Stimulated activated naive CD4-positive, alpha-beta T cell treated with Interleukin-2 at 50 U/mL for 16 hours (primary cell): Measurements from ENCODE around the gene PFDN2.

Source experiments
- DNase-seq: peaks from one replicate; lab custom pipeline; 2025; lab: John Stamatoyannopoulos, UW

The PFDN2 gene, protein sequence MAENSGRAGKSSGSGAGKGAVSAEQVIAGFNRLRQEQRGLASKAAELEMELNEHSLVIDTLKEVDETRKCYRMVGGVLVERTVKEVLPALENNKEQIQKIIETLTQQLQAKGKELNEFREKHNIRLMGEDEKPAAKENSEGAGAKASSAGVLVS

DNA sequence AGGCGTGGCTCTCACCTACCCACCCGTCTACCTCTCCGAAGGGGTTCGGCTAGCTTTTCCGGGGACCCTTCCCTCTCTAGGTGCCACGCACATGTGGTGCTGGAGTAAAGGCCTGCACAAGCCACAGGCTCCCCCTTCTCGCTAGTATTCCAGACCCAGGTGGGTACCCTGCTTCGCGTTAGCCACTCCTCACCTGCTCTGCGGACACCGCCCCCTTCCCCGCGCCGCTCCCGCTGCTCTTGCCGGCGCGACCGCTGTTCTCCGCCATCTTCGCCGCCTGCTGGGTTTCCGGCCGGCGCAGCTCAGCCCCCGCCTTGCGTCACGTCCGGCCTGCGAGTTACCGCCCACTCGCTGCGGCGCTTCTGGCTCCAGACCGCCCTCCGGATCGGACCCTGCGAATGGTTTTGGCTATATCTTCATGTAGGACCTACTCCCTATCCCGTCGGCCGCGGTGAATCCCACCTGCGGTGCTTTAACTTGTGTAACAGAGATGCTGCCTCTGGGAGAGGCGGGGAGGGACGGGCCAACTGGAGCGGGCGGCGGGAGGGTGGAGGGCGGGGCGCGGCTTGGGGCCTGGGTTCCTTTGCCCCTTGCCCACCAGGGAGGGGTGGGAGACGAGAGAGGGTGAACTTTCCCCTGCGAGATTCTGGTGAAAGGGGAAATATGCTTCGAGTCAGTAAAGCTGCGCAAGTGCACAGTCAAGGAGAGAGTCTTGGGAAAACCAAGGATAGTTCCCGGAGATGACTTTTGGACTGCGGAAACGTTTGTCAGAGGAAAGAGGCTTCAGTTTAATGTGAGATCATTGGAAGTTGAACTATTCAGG is at the start of gene PFDN2, which contains the start of gene NIT1:
TSS of gene PFDN2 (minus strand) at position 279 of the 823 bp plus-strand sequence. CDS start at position 268, 11 bp downstream.
TSS of gene NIT1 (plus strand) at position 347 of the 823 bp plus-strand sequence. CDS start at position 419, 72 bp downstream.
- DNase-seq: peak; percentile 85

DNA sequence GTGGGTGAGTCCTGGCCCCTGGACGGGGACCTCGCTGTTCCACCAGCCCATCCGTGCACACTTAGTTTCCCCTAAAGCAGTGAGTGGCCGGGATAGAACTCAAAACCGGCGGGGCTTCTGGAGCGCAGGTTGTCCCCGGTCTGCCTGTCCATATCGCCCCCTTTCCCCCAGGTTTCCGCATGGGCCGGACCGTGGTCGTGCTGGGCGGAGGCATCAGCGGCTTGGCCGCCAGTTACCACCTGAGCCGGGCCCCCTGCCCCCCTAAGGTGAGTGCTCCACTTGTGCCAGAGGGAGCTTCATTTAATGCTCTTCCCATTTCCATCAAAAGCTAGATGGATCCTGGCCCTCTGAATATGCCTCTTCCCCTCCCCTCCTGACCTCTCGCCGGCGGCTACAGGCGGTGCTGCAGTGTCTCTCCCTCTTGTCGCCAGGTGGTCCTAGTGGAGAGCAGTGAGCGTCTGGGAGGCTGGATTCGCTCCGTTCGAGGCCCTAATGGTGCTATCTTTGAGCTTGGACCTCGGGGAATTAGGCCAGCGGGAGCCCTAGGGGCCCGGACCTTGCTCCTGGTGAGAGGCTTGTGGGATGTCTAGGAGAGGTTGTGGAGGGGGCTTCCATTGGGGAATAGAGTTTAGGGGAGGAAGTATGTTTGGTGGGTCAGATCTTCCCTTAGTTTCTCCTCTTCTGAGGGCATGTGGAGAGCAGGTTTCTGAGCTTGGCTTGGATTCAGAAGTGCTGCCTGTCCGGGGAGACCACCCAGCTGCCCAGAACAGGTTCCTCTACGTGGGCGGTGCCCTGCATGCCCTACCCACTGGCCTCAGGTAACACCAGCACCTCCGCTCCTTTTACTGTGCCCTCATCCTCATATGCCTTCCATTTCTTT is 49.1 kb upstream of the PFDN2 start:
- no peak for DNase-seq

DNA sequence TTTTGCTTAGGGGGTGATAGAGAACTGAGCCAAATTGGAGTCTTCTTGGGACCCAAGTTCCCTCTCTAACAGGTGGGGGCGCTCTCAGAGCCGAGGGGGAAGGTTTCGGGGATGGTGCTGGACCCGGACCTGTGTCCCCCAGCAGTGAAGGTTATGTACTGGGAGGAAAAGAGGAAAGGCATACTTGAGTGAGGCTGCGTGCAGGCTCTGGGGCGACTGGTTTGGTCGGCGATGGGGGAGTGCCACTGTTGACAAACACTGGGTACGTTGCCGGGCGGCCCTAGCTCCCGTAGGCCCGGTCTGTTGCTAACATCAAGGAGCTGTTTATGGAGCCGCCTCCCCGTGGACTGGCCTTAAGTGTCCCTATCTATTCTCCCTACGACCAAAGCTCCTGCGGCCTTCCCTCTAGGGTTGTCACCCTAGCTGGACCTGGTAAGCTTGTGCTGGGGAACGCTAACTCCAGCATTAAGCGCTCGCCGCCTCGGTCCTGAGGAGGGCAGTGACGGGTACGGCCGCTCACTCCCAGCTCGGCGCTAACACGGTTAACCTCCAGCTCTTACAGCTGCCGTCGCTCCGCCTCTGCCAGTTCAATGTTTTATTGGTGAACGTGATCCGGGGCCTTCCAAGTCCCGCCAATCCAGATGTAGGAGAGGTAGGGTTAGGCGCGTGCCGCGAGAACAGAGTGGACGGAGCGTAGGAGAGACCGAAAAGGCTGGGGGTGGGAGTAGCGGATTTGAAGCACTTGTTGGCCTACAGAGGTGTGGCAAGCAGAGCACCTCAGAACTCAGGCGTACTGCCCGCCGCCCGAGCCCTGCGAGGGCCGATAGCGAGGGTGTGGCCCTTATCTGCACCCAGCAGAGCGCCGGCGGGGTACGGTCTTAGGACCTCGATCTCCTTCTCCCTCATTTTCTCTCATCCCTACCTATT is 48.2 kb upstream of the PFDN2 start, which contains the start of gene PPOX:
TSS of gene PPOX (plus strand) at position 685 of the 927 bp plus-strand sequence. CDS start 422 bp downstream, outside the sequence.
- DNase-seq: peak; percentile 95

DNA sequence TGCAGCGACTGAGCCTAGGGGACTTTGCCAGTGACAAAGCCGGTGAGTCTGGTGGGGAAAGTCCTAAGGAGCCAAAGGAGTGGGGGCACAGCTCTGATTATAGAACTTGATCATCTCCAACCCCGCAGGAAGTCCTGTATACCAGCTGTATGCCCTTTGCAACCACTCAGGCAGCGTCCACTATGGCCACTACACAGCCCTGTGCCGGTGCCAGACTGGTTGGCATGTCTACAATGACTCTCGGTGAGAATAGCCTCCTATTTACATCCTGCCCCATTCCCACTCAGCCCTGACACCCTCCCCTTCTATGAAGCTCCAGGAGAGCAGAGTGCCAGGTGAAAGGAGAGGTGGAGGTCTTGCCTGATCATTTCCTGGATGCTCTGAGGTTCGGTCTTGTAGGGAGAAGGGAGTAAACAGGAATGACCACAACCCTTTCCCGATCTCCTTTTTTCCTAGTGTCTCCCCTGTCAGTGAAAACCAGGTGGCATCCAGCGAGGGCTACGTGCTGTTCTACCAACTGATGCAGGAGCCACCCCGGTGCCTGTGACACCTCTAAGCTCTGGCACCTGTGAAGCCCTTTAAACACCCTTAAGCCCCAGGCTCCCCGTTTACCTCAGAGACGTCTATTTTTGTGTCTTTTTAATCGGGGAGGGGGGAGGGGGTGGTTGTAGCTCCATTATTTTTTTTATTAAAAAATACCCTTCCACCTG is 47.2 kb upstream of the PFDN2 start:
- no peak for DNase-seq

DNA sequence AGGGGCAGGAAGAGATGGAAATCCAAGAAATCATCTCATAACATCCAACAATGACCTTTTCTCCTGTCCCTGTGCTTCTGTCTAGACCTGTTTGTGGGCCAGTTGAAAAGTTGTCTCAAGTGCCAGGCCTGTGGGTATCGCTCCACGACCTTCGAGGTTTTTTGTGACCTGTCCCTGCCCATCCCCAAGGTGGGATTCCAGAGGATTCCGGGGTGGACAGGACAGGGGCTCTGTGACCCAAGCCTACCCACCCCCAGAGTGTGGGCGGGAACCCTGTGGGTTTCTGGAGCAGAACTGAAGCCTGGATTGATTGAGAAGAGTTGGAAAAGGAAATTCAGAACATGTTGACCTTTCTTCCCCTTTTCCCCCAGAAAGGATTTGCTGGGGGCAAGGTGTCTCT is 46.0 kb upstream of the PFDN2 start:
- no peak for DNase-seq

DNA sequence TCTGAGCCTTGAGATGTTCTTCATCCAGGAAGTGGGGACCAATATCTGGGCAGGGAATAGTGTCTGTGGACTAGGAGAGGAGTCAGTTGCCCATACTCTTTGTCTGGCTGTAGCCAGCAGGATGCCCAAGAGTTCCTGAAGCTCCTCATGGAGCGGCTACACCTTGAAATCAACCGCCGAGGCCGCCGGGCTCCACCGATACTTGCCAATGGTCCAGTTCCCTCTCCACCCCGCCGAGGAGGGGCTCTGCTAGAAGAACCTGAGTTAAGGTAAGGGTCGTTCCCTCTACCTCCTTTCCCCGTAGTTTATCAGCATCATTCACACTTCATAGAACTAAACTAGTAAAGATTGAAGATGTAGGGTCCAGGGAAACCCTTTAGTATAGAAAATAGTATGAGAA is 45.0 kb upstream of the PFDN2 start:
- DNase-seq: no peak

DNA sequence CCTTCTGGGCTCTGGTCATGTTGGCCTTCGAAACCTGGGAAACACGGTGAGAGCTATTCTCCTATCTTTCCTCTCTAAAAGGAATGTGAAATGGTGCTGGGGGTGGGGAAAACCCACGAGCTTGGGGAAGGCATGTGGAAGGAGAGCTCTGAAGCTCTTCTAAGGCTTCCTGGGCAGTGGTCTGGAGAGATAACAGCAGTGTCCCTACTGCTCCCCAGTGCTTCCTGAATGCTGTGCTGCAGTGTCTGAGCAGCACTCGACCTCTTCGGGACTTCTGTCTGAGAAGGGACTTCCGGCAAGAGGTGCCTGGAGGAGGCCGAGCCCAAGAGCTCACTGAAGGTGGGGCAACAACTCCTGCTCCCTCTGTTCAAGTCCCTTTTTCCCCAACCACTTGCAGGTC is 44.2 kb upstream of the PFDN2 start:
- no peak for DNase-seq

DNA sequence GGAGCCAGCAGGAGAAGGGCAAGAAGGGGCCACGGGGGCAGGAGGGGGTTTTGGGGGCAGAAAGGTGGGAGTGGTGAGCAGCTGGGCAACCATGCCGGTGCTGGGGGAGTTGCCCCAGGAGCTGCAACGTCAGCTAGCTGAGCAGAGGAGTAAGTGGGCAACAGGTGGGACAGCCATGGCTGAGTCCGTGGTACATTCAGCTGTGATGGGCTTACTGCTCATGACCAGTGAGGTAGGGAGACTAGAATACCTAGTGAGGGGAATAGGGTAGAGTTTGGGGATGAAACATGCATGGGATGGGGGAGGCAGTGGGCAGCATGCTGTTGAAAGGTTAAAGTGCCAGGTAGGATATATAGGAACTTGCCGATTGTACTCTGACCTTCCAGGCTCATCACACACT is 43.8 kb upstream of the PFDN2 start:
- DNase-seq: no peak

DNA sequence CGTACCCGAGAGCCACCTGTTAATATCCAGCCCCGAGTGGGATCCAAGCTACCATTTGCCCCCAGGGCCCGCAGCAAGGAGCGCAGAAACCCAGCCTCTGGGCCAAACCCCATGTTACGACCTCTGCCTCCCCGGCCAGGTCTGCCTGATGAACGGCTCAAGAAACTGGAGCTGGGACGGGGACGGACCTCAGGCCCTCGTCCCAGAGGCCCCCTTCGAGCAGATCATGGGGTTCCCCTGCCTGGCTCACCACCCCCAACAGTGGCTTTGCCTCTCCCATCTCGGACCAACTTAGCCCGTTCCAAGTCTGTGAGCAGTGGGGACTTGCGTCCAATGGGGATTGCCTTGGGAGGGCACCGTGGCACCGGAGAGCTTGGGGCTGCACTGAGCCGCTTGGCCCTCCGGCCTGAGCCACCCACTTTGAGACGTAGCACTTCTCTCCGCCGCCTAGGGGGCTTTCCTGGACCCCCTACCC is 42.9 kb upstream of the PFDN2 start:
- DNase-seq: no peak

DNA sequence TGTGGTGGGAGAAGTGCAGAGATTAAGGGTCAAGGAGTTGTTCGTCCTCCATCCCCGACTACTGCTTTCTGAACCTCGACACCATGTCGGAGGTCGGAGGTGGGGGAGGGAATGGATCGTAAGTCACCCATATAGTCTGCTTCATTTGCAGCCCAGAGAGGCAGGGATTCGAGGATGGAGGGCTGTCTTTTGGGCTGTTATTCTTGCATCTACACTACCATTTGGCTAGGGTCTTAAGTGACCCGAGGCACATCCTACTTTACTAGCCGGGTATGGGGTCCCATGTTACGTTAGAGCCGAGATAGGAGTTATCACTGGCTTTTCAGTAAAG is 42.0 kb upstream of the PFDN2 start:
- no peak for DNase-seq

DNA sequence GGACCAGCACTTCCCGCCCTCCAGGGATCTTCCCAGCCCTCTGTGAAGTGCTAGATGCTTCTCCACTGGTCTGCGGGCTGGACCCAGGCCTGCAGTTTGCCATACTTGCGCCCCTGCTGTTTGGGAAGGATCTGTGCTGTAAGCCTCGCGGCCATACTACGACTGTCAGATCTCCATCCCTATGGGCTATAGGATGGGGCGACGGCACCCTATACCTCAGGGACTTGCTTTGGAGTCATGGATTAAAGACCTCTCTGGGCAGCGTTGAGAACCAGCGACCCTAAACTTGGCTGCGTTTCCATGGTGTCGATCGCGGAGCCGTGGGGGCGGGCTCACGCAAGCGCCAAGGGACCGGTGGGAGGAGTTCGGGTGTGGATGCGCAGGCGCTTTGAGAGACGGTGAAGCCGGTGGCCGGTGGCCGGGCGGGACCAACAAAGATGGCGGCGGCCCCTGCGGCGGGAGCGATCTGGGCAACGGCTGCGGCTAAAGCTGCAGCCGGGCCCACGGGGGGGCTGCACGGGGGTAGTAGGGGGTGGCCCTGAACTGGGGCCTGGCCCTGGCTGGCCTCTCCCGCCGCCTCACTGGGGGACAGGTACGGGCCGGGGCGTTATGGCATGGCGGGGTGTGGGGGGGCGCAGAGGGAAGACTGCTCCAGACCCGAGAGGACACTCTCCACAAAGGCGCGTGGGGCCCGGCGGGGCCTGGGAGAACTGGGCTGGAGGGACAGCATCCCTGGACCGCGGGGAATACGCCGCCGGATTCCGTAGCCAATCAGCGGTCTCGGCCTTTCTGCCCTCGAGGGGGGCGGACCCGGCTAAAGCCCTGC is 41.5 kb upstream of the PFDN2 start, which contains the start of gene USP21:
TSS of gene USP21 (plus strand) at position 414 of the 826 bp plus-strand sequence. CDS start 1,141 bp downstream, outside the sequence.
- DNase-seq: peak; percentile 86

DNA sequence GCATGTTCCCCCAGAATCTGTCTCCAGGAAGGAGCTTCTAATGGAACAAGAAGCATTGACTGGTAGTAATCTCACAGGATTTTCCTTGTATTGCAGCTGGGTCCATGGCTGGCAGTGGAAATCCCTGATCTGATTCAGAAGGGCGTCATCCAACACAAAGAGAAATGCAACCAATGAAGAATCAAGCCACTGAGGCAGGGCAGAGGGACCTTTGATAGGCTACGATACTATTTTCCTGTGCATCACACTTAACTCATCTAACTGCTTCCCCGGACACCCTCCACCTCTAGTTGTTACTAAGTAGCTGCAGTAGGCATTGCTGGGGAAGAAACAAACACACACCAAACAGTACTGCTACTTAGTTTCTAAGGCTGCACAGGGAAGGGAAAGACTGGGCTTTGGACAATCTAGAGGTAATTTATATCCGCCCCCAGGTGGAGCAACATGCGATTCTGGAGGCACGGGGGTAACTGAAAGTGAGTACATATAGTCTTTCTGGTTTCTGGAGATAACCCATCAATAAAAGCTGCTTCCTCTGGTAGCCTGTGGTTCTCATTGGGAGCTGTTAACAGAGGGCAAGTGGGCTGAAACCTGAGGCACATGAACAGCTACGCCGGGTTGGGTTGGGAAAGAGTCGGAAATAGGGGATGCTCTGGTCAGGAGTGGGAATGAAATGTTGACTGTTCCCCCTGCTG is 40.6 kb upstream of the PFDN2 start:
- no peak for DNase-seq

DNA sequence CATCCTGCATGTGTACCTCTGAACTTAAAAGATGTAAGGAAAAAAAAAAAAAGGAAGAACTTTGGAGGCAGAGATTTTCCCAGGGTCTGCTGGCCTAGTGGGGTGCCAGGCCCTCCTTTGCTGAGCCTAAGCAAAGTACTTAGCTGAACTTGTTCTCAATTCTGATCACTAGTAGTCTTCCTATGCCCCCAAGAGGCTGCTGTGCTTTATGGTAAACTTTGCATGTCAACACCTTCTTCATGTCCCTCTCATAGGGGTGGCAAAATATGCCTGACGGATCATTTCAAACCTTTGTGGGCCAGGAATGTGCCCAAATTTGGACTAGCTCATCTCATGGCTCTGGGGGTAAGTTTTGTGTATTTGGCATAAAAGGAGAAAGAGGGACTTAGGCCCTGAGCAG is 40.0 kb upstream of the PFDN2 start:
- no peak for DNase-seq

DNA sequence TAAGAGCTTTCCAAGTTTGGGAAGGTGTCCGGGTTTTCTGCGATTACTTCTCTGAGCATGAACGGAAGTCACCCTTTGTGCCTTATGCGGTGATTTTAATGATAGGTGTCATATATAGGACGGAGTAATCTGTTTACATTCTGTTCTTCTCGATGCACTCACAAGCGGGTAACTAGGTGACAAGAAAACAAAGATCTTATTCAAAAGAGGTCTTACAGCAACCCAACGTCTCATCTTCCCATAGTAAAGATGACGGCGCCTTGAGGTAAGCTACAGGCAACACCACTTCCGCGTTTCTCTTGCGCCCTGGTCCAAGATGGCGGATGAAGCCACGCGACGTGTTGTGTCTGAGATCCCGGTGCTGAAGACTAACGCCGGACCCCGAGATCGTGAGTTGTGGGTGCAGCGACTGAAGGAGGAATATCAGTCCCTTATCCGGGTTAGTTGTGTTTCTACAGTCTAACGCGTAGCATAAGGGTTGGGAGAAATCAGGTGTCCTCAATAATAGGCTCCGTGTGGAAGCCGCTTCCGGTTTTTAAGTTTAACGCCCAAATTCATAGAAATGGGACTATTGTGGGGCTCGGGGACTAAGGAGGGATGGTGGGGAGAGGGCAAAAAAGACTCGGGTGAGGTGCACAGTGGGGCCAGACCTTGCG is 36.0 kb upstream of the PFDN2 start, which contains the start of gene UFC1:
TSS of gene UFC1 (plus strand) at position 297 of the 656 bp plus-strand sequence. CDS start at position 317, 20 bp downstream.
- peak; percentile 78 for DNase-seq

DNA sequence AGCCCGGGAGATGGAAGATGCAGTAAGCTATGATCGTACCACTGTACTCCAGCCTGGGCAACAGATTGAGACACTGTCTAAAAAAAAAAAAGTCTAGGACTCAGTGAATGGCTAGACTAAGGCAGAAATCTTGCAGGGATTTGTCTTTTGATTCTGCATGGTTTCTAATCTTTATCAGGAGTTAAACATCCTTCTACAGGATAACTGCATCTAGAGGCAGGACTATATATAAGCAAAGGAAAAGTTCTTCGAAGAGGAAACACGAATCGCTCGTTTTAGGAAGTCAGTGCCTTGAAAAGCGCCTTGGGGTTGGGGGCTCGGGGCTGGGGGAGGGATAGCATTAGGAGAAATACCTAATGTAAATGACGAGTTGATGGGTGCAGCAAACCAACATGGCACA is 35.3 kb upstream of the PFDN2 start:
- DNase-seq: no peak

DNA sequence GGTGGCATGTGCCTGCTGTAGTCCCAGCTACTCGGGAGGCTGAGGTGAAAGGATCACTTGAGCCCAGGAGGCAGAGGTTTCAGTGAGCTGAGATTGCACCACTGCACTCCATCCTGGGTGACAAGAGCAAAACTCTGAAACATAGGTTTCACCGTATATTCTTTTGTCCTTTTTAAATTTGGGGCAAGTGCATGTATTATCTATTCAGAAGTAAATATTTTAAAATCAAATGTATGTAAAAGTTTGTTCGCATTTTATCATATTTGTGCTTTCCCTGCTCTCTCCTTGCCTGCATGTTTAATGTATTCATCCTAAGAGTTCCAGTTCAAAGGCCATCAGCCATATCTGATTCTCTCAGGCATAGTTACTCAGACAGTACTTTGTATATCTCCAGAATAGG is 28.0 kb upstream of the PFDN2 start:
- no peak for DNase-seq

DNA sequence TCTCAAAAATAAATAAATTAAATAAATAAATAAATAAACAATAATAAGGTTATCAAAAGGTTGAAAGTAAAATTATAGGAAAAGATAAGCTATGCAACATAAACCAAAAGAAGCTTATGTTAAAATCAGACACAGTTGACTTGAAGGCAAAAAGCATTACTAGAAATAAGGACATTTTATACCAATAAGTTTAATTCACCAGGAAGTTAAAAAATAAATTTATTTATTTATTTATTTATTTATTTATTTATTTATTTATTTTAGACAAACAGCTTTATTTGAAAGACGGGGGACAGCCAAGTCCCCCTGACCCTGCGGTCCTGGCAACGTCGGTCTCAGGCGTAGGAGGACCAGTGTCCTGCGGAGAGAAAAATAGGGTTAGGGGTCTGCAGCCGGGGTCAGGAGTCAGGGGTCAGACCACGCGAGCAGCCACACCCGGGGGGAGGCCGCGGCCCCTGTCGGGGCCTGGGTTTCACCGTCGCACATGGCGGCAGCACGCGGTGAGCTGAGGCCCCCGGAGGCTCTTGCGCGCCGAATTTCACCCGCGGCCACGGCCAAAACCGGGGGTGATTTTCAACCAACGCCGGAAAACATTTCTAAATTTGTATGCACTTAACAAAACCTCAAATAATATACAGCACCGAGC is 23.0 kb upstream of the PFDN2 start:
- no peak for DNase-seq

DNA sequence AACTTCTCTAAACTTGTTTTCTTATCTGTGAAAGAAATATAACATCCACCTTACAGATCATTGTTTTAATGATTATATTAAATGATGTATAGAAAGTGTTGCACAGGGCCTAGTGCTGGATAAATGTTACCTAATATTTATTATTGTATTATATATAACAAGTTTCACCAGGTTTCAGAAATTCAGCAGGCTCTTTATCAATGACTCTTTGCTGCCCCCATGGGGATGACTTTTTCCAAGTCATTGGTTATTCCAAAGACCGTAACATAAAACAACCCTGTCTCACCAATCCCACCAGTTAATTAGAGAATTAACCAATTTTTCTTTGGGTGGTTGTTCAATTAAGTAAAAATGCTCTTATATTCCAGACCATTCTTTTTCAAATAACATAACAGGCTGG is 21.9 kb upstream of the PFDN2 start:
- DNase-seq: no peak
